Effector memory CD8-positive, alpha-beta T cell (primary cell): ENCODE data around the gene PRPSAP2.
A peak's percentile ranks its signal among the peaks of the same experiment; 100 is the strongest.
"Not testable (repeated sequence)": the region's sequence is repeated elsewhere in the genome, so short reads cannot be mapped to it uniquely, and the experiment has no call there.

ENCODE experiments used
- ATAC-seq: fragments of 150-1000 bp; cut with Tn5 transposase; replicated peaks from 2 replicates; pipeline ENCODE4 v1.10.0; 2021; ENCODE audit warnings: mild to moderate bottlenecking, moderate library complexity
- DNase-seq, 3 experiments: peaks; one replicate each; pipeline ENCODE4 v3.0.0; 2021
- H3K27ac Mint-ChIP-seq, 2 donors: one replicate each; pipeline ENCODE4 v1.8.0; 2022; ENCODE audit warnings: mild to moderate bottlenecking in 2 of 2, mixed read lengths in 2 of 2, moderate library complexity in 2 of 2
- H3K27me3 Mint-ChIP-seq, 2 donors: one replicate each; pipeline ENCODE4 v1.8.0; 2022; ENCODE audit warnings: mixed read lengths in 2 of 2
- H3K36me3 Mint-ChIP-seq: one replicate; pipeline ENCODE4 v1.8.0; 2022; ENCODE audit warnings: mild to moderate bottlenecking, moderate library complexity, mixed read lengths; ENCODE audit not compliant: insufficient read depth
- H3K4me1 Mint-ChIP-seq, 2 donors: one replicate each; pipeline ENCODE4 v1.8.0; 2022; ENCODE audit warnings: low read depth in 2 of 2, mixed read lengths in 2 of 2
- H3K4me3 Mint-ChIP-seq, 2 donors: one replicate each; pipeline ENCODE4 v1.8.0; 2022; ENCODE audit warnings: mild to moderate bottlenecking in 2 of 2, mixed read lengths in 2 of 2, moderate library complexity in 2 of 2
- H3K9me3 Mint-ChIP-seq, 2 donors: one replicate each; pipeline ENCODE4 v1.8.0; 2022; ENCODE audit warnings: mixed read lengths in 2 of 2

The PRPSAP2 gene

GRCh38 chr17:18860161-18860972 lies 2.4 kb downstream of the PRPSAP2 start:
- Mint-ChIP-seq H3K4me1 (peaks cover 34 to 46% of the 10 kb centered on the region in 2 donors), H3K4me3 (peak overlapping the region; percentile 41 to 94), H3K36me3 (peaks cover 9% of the 10 kb centered on the region), H3K9me3 (no peaks in the 10 kb centered on the region), H3K27ac (peak overlapping the region; percentile 35 to 49), H3K27me3 (no peaks in the 10 kb centered on the region)
- DNase-seq (no peak), ATAC-seq (no peak)

- DNase-seq (no peak), ATAC-seq (no peak)
- Mint-ChIP-seq H3K27ac (no peak overlapping the region), H3K4me3 (no peak overlapping the region), H3K4me1 (peaks cover 24 to 36% of the 10 kb centered on the region in 2 donors), H3K27me3 (no peaks in the 10 kb centered on the region), H3K36me3 (peaks cover 7% of the 10 kb centered on the region), H3K9me3 (no peaks in the 10 kb centered on the region)
Measured at GRCh38 chr17:18862011-18862410, 4.1 kb downstream of the PRPSAP2 start.

- not testable (repeated sequence) for ATAC-seq, DNase-seq, H3K9me3 Mint-ChIP-seq, H3K27me3 Mint-ChIP-seq, H3K4me3 Mint-ChIP-seq, H3K27ac Mint-ChIP-seq
- peaks cover 30% of the 10 kb centered on the region for H3K36me3 Mint-ChIP-seq
- peaks cover 14 to 24% of the 10 kb centered on the region in 2 donors for H3K4me1 Mint-ChIP-seq
Measured at GRCh38 chr17:18864996-18865395, 7.1 kb downstream of the PRPSAP2 start.

- Mint-ChIP-seq H3K4me1 (peaks cover 2 to 10% of the 10 kb centered on the region in 2 donors), H3K9me3 (no peaks in the 10 kb centered on the region), H3K27ac (no peak overlapping the region), H3K4me3 (no peak overlapping the region), H3K27me3 (no peaks in the 10 kb centered on the region), H3K36me3 (peaks cover 49% of the 10 kb centered on the region)
- DNase-seq = no peak
- ATAC-seq = no peak
Measured at GRCh38 chr17:18866866-18867813, 9.2 kb downstream of the PRPSAP2 start.

GRCh38 chr17:18877104-18877645 lies 19.2 kb downstream of the PRPSAP2 start:
- ATAC-seq = no peak
- H3K27me3 Mint-ChIP-seq = no peaks in the 10 kb centered on the region

GRCh38 chr17:18888766-18889290 lies 30.9 kb downstream of the PRPSAP2 start:
- ATAC-seq (no peak), DNase-seq (no peak)
- H3K27ac Mint-ChIP-seq = peak overlapping the region in 1 of 2 donors; percentile 49
- H3K27me3 Mint-ChIP-seq = no peaks in the 10 kb centered on the region
- peaks cover 70% of the 10 kb centered on the region for H3K36me3 Mint-ChIP-seq
- H3K9me3 Mint-ChIP-seq = no peaks in the 10 kb centered on the region
- H3K4me1 Mint-ChIP-seq = peaks cover 2 to 6% of the 10 kb centered on the region in 2 donors
- H3K4me3 Mint-ChIP-seq = no peak overlapping the region

More at GRCh38 chr17:18877104-18877645, 19.2 kb downstream of the PRPSAP2 start:
- H3K27ac Mint-ChIP-seq = peak overlapping the region in 1 of 2 donors; percentile 9
- DNase-seq = no peak
- H3K4me1 Mint-ChIP-seq = no peaks in the 10 kb centered on the region
- no peaks in the 10 kb centered on the region for H3K9me3 Mint-ChIP-seq
- no peak overlapping the region for H3K4me3 Mint-ChIP-seq
- H3K36me3 Mint-ChIP-seq = peaks cover 68% of the 10 kb centered on the region

- Mint-ChIP-seq H3K4me3 (no peak overlapping the region), H3K36me3 (peaks cover 61% of the 10 kb centered on the region), H3K9me3 (no peaks in the 10 kb centered on the region), H3K27ac (no peak overlapping the region), H3K4me1 (peaks cover 2 to 6% of the 10 kb centered on the region in 2 donors), H3K27me3 (no peaks in the 10 kb centered on the region)
- DNase-seq (no peak), ATAC-seq (no peak)
Measured at GRCh38 chr17:18889658-18890057, 31.7 kb downstream of the PRPSAP2 start.

GRCh38 chr17:18891541-18891940 lies 33.6 kb downstream of the PRPSAP2 start:
- H3K4me3 Mint-ChIP-seq = no peak overlapping the region
- peaks cover 59% of the 10 kb centered on the region for H3K36me3 Mint-ChIP-seq
- peak overlapping the region in 1 of 2 donors; percentile 32 for H3K27ac Mint-ChIP-seq
- no peaks in the 10 kb centered on the region for H3K27me3 Mint-ChIP-seq
- DNase-seq (no peak), ATAC-seq (no peak)
- peaks cover 5 to 11% of the 10 kb centered on the region in 2 donors for H3K4me1 Mint-ChIP-seq
- no peaks in the 10 kb centered on the region for H3K9me3 Mint-ChIP-seq

- no peak overlapping the region for H3K27ac Mint-ChIP-seq
- DNase-seq = no peak
- H3K4me3 Mint-ChIP-seq = no peak overlapping the region
- no peak for ATAC-seq
- peaks cover 13 to 28% of the 10 kb centered on the region in 2 donors for H3K4me1 Mint-ChIP-seq
- no peaks in the 10 kb centered on the region for H3K27me3 Mint-ChIP-seq
- peaks cover 38% of the 10 kb centered on the region for H3K36me3 Mint-ChIP-seq
- no peaks in the 10 kb centered on the region for H3K9me3 Mint-ChIP-seq
Measured at GRCh38 chr17:18896146-18896545, 38.2 kb downstream of the PRPSAP2 start.

- ATAC-seq (no peak), DNase-seq (no peak)
- peaks cover 32% of the 10 kb centered on the region for H3K36me3 Mint-ChIP-seq
- H3K4me1 Mint-ChIP-seq = peaks cover 21 to 36% of the 10 kb centered on the region in 2 donors
- no peaks in the 10 kb centered on the region for H3K27me3 Mint-ChIP-seq
- H3K4me3 Mint-ChIP-seq = no peak overlapping the region
- H3K27ac Mint-ChIP-seq = no peak overlapping the region
- H3K9me3 Mint-ChIP-seq = no peaks in the 10 kb centered on the region
Measured at GRCh38 chr17:18896947-18897346, 39.0 kb downstream of the PRPSAP2 start.

- Mint-ChIP-seq H3K27ac (no peak overlapping the region), H3K4me1 (peaks cover 25 to 30% of the 10 kb centered on the region in 2 donors), H3K9me3 (no peaks in the 10 kb centered on the region), H3K36me3 (peaks cover 52% of the 10 kb centered on the region), H3K27me3 (no peaks in the 10 kb centered on the region), H3K4me3 (no peak overlapping the region)
- ATAC-seq = no peak
- no peak for DNase-seq
Measured at GRCh38 chr17:18904482-18904881, 46.6 kb downstream of the PRPSAP2 start.

- Mint-ChIP-seq H3K9me3 (no peaks in the 10 kb centered on the region), H3K27me3 (no peaks in the 10 kb centered on the region), H3K4me1 (peaks cover 24 to 27% of the 10 kb centered on the region in 2 donors), H3K36me3 (peaks cover 52% of the 10 kb centered on the region), H3K27ac (no peak overlapping the region), H3K4me3 (no peak overlapping the region)
- DNase-seq = no peak
- no peak for ATAC-seq
Measured at GRCh38 chr17:18905226-18905625, 47.3 kb downstream of the PRPSAP2 start.

- DNase-seq (no peak), ATAC-seq (no peak)
- H3K27me3 Mint-ChIP-seq = no peaks in the 10 kb centered on the region
- no peak overlapping the region for H3K4me3 Mint-ChIP-seq
- no peak overlapping the region for H3K27ac Mint-ChIP-seq
- H3K9me3 Mint-ChIP-seq = no peaks in the 10 kb centered on the region
- H3K36me3 Mint-ChIP-seq = peaks cover 66% of the 10 kb centered on the region
- peaks cover 0 to 1% of the 10 kb centered on the region in 2 donors for H3K4me1 Mint-ChIP-seq
Measured at GRCh38 chr17:18910326-18910725, 52.4 kb downstream of the PRPSAP2 start.
